Osteoblast (primary cell): ENCODE measurements around the gene SCTR. TPM values are rescaled to one million over a fixed set of nuclear protein-coding genes. Genes with fewer than 3 reads are reported as not detected.

Experiments
- DNase-seq: peaks from one replicate; pipeline ENCODE4 v3.0.0; 2011; ENCODE audit warnings: low spot score, mixed read lengths; ENCODE audit not compliant: insufficient read length; ENCODE audit errors: missing footprints
- H2AFZ ChIP-seq: 2 replicates; pipeline ENCODE4 v1.6.0; 2011; ENCODE audit warnings: mild to moderate bottlenecking, low read length
- H3K27ac ChIP-seq: 2 replicates; pipeline ENCODE4 v1.5.1; 2011; ENCODE audit warnings: mild to moderate bottlenecking, low read depth, low read length, moderate library complexity
- H3K27me3 ChIP-seq: 2 replicates; pipeline ENCODE4 v1.6.0; 2012; ENCODE audit warnings: mild to moderate bottlenecking, control low read depth, inconsistent platforms, low read length, moderate library complexity; ENCODE audit not compliant: insufficient read depth
- H3K36me3 ChIP-seq: 2 replicates; pipeline ENCODE4 v1.5.1; 2011; ENCODE audit warnings: mild to moderate bottlenecking, low read length, control low read depth, moderate library complexity; ENCODE audit not compliant: insufficient read depth
- H3K4me1 ChIP-seq: 2 replicates; pipeline ENCODE4 v1.5.1; 2011; ENCODE audit warnings: mild to moderate bottlenecking, low read length, control low read depth, moderate library complexity; ENCODE audit not compliant: insufficient read depth
- H3K4me2 ChIP-seq: 2 replicates; pipeline ENCODE4 v1.6.0; 2011; ENCODE audit warnings: mild to moderate bottlenecking, low read length; ENCODE audit not compliant: insufficient read depth
- H3K4me3 ChIP-seq: fragments of 200-600 bp; sonication (generic); 3 replicates; pipeline ENCODE4 v1.5.1; 2012; ENCODE audit warnings: mild to moderate bottlenecking, low read length, inconsistent platforms; ENCODE audit not compliant: insufficient read depth
- H3K79me2 ChIP-seq: 2 replicates; pipeline ENCODE4 v1.6.0; 2012; ENCODE audit warnings: mild to moderate bottlenecking, low read length, control low read depth, inconsistent platforms; ENCODE audit not compliant: insufficient read depth
- H3K9me3 ChIP-seq: 2 replicates; pipeline ENCODE4 v1.5.1; 2011; ENCODE audit warnings: low read depth, low read length, control low read depth
- H4K20me1 ChIP-seq: 2 replicates; pipeline ENCODE4 v1.6.0; 2012; ENCODE audit warnings: mild to moderate bottlenecking, low read length, control low read depth; ENCODE audit not compliant: insufficient read depth
- total RNA-seq: library from RNA; depleted of rRNA; stranded (reverse); fragments of >200 nt; gene quantifications from 2 replicates; pipeline ENCODE4 v1.2.3, GENCODE V29; 2012
- TF ChIP-seq, protein P1 (sequence below): IDR thresholded peaks from 2 replicates; pipeline ENCODE4 v1.5.1; 2011; ENCODE audit warnings: mild to moderate bottlenecking, low read depth, low read length, moderate library complexity; ENCODE audit errors: extremely low read depth

Gene SCTR
- total RNA-seq, 1 donor: not detected

DNA sequence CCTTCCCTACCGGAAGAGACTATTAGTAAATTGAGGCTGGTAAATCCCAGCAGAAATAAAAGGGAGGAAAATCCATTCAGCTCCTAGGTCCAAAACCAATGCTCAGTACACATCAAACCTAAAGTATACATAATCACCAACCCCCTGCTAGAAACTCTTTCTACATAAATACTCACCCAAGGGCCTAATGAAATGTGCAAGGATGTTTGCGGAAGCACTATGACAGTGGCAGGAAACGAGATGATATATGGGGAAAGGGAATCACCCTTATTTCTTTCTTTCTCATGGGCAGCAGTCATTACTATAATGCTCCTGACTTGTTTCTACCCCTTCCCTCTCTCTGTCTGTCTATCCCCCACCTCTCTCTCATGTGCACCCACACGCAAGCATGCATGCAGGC, 1.3 kb upstream of the SCTR start:
- Histone ChIP-seq H2AFZ (no peak overlapping the region), H3K27me3 (peaks cover 48% of the 10 kb centered on the region), H3K27ac (no peak overlapping the region), H3K79me2 (no peaks in the 10 kb centered on the region), H3K4me2 (no peak overlapping the region), H3K4me1 (no peaks in the 10 kb centered on the region), H4K20me1 (no peaks in the 10 kb centered on the region), H3K36me3 (no peaks in the 10 kb centered on the region), H3K4me3 (no peak overlapping the region), H3K9me3 (no peaks in the 10 kb centered on the region)
- TF ChIP-seq, protein P1, sequence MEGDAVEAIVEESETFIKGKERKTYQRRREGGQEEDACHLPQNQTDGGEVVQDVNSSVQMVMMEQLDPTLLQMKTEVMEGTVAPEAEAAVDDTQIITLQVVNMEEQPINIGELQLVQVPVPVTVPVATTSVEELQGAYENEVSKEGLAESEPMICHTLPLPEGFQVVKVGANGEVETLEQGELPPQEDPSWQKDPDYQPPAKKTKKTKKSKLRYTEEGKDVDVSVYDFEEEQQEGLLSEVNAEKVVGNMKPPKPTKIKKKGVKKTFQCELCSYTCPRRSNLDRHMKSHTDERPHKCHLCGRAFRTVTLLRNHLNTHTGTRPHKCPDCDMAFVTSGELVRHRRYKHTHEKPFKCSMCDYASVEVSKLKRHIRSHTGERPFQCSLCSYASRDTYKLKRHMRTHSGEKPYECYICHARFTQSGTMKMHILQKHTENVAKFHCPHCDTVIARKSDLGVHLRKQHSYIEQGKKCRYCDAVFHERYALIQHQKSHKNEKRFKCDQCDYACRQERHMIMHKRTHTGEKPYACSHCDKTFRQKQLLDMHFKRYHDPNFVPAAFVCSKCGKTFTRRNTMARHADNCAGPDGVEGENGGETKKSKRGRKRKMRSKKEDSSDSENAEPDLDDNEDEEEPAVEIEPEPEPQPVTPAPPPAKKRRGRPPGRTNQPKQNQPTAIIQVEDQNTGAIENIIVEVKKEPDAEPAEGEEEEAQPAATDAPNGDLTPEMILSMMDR: no peak
- DNase-seq: no peak

DNA sequence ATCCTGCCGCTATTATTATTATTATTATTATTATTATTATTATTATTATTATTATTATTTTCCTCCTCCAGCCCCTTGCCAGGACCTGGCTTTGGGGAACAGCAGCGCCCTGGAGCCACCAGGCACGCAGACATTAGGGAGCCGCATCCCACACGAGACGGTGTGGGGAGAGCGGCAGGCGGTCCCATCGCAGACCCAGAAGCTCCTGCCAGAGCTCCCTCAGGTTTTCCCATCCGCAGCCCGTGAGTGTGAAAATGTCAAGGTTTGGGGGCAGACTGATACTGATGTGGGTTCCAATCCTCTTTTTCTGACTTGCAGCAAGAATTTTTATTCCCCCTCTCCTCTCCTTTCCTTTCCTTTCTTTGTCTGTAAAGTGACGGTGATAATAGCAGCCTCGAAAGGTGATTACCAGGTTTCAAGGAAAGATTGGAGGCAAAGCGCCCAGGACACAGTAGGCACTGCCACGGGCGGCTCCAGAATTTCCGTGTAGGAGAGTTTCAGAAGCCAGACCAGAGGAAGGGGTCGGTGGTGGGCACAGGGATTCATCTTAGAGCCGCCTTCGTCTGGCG, 816 bp downstream of the SCTR start:
- H2AFZ ChIP-seq: no peak overlapping the region
- no peak overlapping the region for H3K4me3 ChIP-seq
- DNase-seq: no peak
- no peaks in the 10 kb centered on the region for H3K79me2 ChIP-seq
- no peaks in the 10 kb centered on the region for H3K36me3 ChIP-seq
- no peaks in the 10 kb centered on the region for H3K9me3 ChIP-seq
- no peaks in the 10 kb centered on the region for H4K20me1 ChIP-seq
- TF ChIP-seq, protein P1: no peak
- peaks cover 48% of the 10 kb centered on the region for H3K27me3 ChIP-seq
- no peaks in the 10 kb centered on the region for H3K4me1 ChIP-seq
- H3K4me2 ChIP-seq: no peak overlapping the region
- no peak overlapping the region for H3K27ac ChIP-seq

DNA sequence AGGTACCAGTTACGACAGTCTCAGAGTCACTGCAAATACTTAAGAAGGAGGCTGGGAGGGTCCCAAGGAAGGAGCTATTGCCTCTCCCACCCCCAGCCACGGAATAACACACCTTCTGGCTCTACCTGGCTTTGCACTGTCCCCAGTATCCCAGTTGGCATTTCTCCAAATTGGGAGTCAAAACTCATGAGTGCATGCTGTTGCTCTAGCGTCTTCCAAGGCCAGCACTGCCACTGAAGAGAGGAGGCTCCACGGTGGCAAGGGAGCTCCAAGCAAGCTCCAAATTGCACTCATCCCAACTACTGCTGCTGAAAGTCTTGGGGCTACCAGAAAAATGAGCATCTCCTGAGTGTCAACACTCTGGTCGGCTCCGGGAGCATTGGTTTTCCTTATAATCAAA, 1.6 kb downstream of the SCTR start:
- DNase-seq: no peak

DNA sequence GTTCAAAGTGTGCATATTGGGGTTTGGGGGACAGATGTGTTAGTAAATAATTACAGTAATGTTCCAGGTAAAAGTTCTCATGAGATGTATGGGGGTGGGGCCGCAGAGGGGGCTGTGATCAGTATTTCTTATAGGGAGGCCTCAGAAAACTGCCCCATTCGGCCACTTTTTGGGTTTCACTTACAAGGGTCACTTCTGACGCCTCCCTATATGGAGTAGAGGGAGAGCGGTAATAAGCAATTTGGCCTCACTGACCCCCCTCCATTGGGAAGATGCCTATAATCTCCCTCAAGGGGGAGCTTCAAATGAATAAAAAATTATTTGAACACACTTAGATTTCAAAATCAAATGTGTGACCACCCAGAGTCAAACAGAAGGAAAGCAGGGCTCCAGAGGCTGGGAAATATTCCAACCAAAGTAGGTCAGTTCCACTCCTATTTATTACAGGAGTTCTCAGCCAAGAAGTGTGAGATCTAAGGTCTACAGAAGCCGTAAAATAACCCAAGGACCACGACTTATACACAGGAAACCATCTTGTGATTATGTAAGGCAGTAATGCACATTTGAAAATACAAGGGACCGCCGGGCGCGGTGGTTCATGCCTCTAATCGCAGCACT, 2.7 kb downstream of the SCTR start:
- H3K27me3 ChIP-seq: peaks cover 39% of the 10 kb centered on the region
- TF ChIP-seq, protein P1: no peak

More for the DNA sequence above, 1.6 kb downstream of the SCTR start:
- no peak overlapping the region for H3K4me3 ChIP-seq
- peaks cover 48% of the 10 kb centered on the region for H3K27me3 ChIP-seq
- TF ChIP-seq, protein P1: no peak
- H4K20me1 ChIP-seq: no peaks in the 10 kb centered on the region
- H3K4me2 ChIP-seq: no peak overlapping the region
- no peak overlapping the region for H3K27ac ChIP-seq
- no peak overlapping the region for H2AFZ ChIP-seq
- H3K9me3 ChIP-seq: no peaks in the 10 kb centered on the region
- H3K36me3 ChIP-seq: no peaks in the 10 kb centered on the region
- no peaks in the 10 kb centered on the region for H3K4me1 ChIP-seq
- H3K79me2 ChIP-seq: no peaks in the 10 kb centered on the region

More for the DNA sequence above, 2.7 kb downstream of the SCTR start:
- Histone ChIP-seq H3K27ac (no peak overlapping the region), H3K4me3 (no peak overlapping the region), H4K20me1 (no peaks in the 10 kb centered on the region), H3K9me3 (no peaks in the 10 kb centered on the region), H3K36me3 (no peaks in the 10 kb centered on the region), H3K4me1 (no peaks in the 10 kb centered on the region), H2AFZ (no peak overlapping the region), H3K4me2 (no peak overlapping the region), H3K79me2 (no peaks in the 10 kb centered on the region)
- DNase-seq: no peak
